H1 (cell line): ENCODE measurements around the gene HMCN2. TPM values are rescaled to one million over a fixed set of nuclear protein-coding genes. Genes with fewer than 3 reads are reported as not detected.

Source experiments
- CTCF ChIA-PET: fragments of 300-600 bp; sonication (Branson Sonifier 250); formaldehyde crosslinking; loops from one replicate; lab custom pipeline; 2021; ENCODE audit not compliant: partially characterized antibody; lab: Charles Lee
- POLR2A ChIA-PET: fragments of 300-600 bp; sonication (Branson Sonifier 250); formaldehyde crosslinking; loops from one replicate; lab custom pipeline; 2021; ENCODE audit warnings: inconsistent platforms; ENCODE audit not compliant: partially characterized antibody; lab: Charles Lee
- DNase-seq, 2 experiments: peaks; one replicate each; pipeline versions ENCODE4 v3.0.0 to v3.0.0-alpha.2; 2010 to 2022; ENCODE audit warnings: low spot score in 2 of 2, low read depth in 1 of 2, mixed read lengths in 1 of 2
- FAIRE-seq: peaks from 2 replicates; lab custom pipeline; 2011; peaks lifted over from hg19 to GRCh38; lab: Jason Lieb, UNC
- H2AFZ ChIP-seq: 2 replicates; pipeline ENCODE4 v1.8.1; 2012; ENCODE audit warnings: low read length, inconsistent platforms
- H2AK5ac ChIP-seq: 2 replicates; pipeline ENCODE4 v1.6.1; 2013; ENCODE audit warnings: low read depth, low read length
- H2BK120ac ChIP-seq: replicated peaks from 2 replicates; pipeline ENCODE3; 2013; ENCODE audit warnings: low read depth, low read length, inconsistent platforms
- H2BK12ac ChIP-seq: 2 replicates; pipeline ENCODE4 v1.6.1; 2013; ENCODE audit warnings: low read depth, low read length
- H2BK15ac ChIP-seq: 2 replicates; pipeline ENCODE4 v1.6.1; 2013; ENCODE audit warnings: low read length
- H2BK20ac ChIP-seq: 2 replicates; pipeline ENCODE4 v1.6.1; 2013; ENCODE audit warnings: low read length
- H2BK5ac ChIP-seq: 2 replicates; pipeline ENCODE4 v1.6.1; 2013; ENCODE audit warnings: low read depth, low read length
- H3K14ac ChIP-seq: 2 replicates; pipeline ENCODE4 v1.6.1; 2013; ENCODE audit warnings: inconsistent platforms; ENCODE audit not compliant: insufficient read length
- H3K18ac ChIP-seq: 2 replicates; pipeline ENCODE4 v1.6.1; 2013; ENCODE audit warnings: low read length; ENCODE audit errors: extremely low read depth
- H3K23ac ChIP-seq: 2 replicates; pipeline ENCODE4 v1.6.1; 2013; ENCODE audit warnings: inconsistent platforms; ENCODE audit not compliant: insufficient read length
- H3K23me2 ChIP-seq: 2 replicates; pipeline ENCODE4 v1.6.1; 2013; ENCODE audit warnings: low read depth, low read length
- H3K27ac ChIP-seq: 2 replicates; pipeline ENCODE4 v1.6.1; 2011; ENCODE audit warnings: low read depth, low read length, inconsistent platforms
- H3K27me3 ChIP-seq, 4 experiments: replicated peaks in 1 of 4; 1 replicate in 1 of 4; 2 replicates in 3 of 4; pipeline versions ENCODE4 v1.6.1 to v1.8.1; 2011 to 2013; ENCODE audit warnings: low read length in 3 of 4, mild to moderate bottlenecking in 3 of 4, inconsistent platforms in 2 of 4, mixed read lengths in 2 of 4, moderate library complexity in 1 of 4; ENCODE audit not compliant: control insufficient read depth in 3 of 4, insufficient read depth in 3 of 4; ENCODE audit errors: extremely low read depth in 1 of 4
- H3K36me3 ChIP-seq, 4 experiments: 2 replicates each; pipeline versions ENCODE4 v1.6.1 to v1.8.1; 2011 to 2013; ENCODE audit warnings: mild to moderate bottlenecking in 4 of 4, low read length in 3 of 4, moderate library complexity in 2 of 4, control low read depth in 1 of 4, inconsistent platforms in 1 of 4; ENCODE audit not compliant: insufficient read depth in 4 of 4, control insufficient read depth in 2 of 4
- H3K4ac ChIP-seq: replicated peaks from 2 replicates; pipeline ENCODE3; 2013; ENCODE audit warnings: low read length, low read depth, mixed read lengths, inconsistent platforms; ENCODE audit not compliant: insufficient read length
- H3K4me1 ChIP-seq, 4 experiments: replicated peaks in 1 of 4; 1 replicate in 1 of 4; 2 replicates in 3 of 4; pipeline versions ENCODE4 v1.6.1 to v1.8.1; 2011 to 2013; ENCODE audit warnings: low read length in 3 of 4, inconsistent platforms in 2 of 4, mixed read lengths in 1 of 4; ENCODE audit not compliant: insufficient read depth in 4 of 4, control insufficient read depth in 3 of 4
- H3K4me2 ChIP-seq, 2 experiments: 2 replicates each; pipeline versions ENCODE4 v1.6.1 to v1.8.1; 2011 to 2013; ENCODE audit warnings: low read depth in 2 of 2, low read length in 2 of 2, control low read depth in 1 of 2, inconsistent platforms in 1 of 2, mild to moderate bottlenecking in 1 of 2; ENCODE audit not compliant: insufficient read depth in 1 of 2
- H3K4me3 ChIP-seq, 4 experiments: fragments of 200-600, 300-600 bp in 1 of 4; sonication (generic), shearing (Covaris generic), sonication (Bioruptor Twin) in 1 of 4; 2 replicates each; pipeline versions ENCODE4 v1.5.1 to v1.8.1; 2011 to 2016; ENCODE audit warnings: low read length in 4 of 4, low read depth in 3 of 4, control low read depth in 2 of 4, inconsistent platforms in 2 of 4, mild to moderate bottlenecking in 2 of 4, mixed read lengths in 1 of 4, moderate library complexity in 1 of 4; ENCODE audit not compliant: insufficient read depth in 2 of 4; ENCODE audit errors: extremely low read depth in 1 of 4
- H3K56ac ChIP-seq: replicated peaks from 2 replicates; pipeline ENCODE3; 2013; ENCODE audit warnings: low read depth, mild to moderate bottlenecking, mixed read lengths, low read length, inconsistent platforms; ENCODE audit not compliant: insufficient read length
- H3K79me1 ChIP-seq: 2 replicates; pipeline ENCODE4 v1.6.1; 2013; ENCODE audit warnings: low read depth, low read length, control low read depth
- H3K79me2 ChIP-seq, 2 experiments: 2 replicates each; pipeline versions ENCODE4 v1.6.1 to v1.8.1; 2012 to 2013; ENCODE audit warnings: low read length in 2 of 2, mild to moderate bottlenecking in 2 of 2, inconsistent platforms in 1 of 2; ENCODE audit not compliant: insufficient read depth in 2 of 2, control insufficient read depth in 1 of 2
- H3K9ac ChIP-seq, 4 experiments: replicated peaks in 1 of 4; 1 replicate in 1 of 4; 2 replicates in 3 of 4; pipeline versions ENCODE4 v1.6.1 to v1.8.1; 2011 to 2013; ENCODE audit warnings: low read depth in 3 of 4, low read length in 3 of 4, control low read depth in 2 of 4, mild to moderate bottlenecking in 2 of 4, moderate library complexity in 2 of 4, inconsistent platforms in 1 of 4; ENCODE audit errors: extremely low read depth in 1 of 4
- H3K9me3 ChIP-seq, 2 experiments: 2 replicates each; pipeline versions ENCODE4 v1.6.1 to v1.8.1; 2012 to 2013; ENCODE audit warnings: mild to moderate bottlenecking in 2 of 2, moderate library complexity in 2 of 2, control low read depth in 1 of 2, inconsistent platforms in 1 of 2, low read depth in 1 of 2, low read length in 1 of 2, mixed read lengths in 1 of 2; ENCODE audit not compliant: insufficient read depth in 2 of 2
- H4K20me1 ChIP-seq, 2 experiments: replicated peaks in 1 of 2; 2 replicates each; pipeline versions ENCODE3 to v1.8.1; 2011 to 2013; ENCODE audit warnings: inconsistent platforms in 2 of 2, low read length in 2 of 2, mild to moderate bottlenecking in 1 of 2; ENCODE audit not compliant: insufficient read depth in 2 of 2, control insufficient read depth in 1 of 2
- H4K5ac ChIP-seq: 2 replicates; pipeline ENCODE4 v1.6.1; 2013; ENCODE audit warnings: low read length, low read depth, mixed read lengths, inconsistent platforms; ENCODE audit not compliant: insufficient read length
- H4K8ac ChIP-seq: 2 replicates; pipeline ENCODE4 v1.8.0; 2013; ENCODE audit warnings: mild to moderate bottlenecking, moderate library complexity, low read length, inconsistent platforms; ENCODE audit not compliant: insufficient read depth; ENCODE audit errors: extremely low read depth
- H4K91ac ChIP-seq: replicated peaks from 2 replicates; pipeline ENCODE3; 2013; ENCODE audit warnings: low read length, mixed read lengths, inconsistent platforms; ENCODE audit not compliant: insufficient read length
- BACH1 ChIP-seq: IDR thresholded peaks from 2 replicates; pipeline ENCODE4 v1.6.1; 2012; ENCODE audit warnings: low read length, improper control_type of control experiment
- BCL11A ChIP-seq, 2 experiments: IDR thresholded peaks; one replicate each; pipeline ENCODE4 v1.6.1; 2011; ENCODE audit warnings: low read depth in 2 of 2, low read length in 2 of 2, mild to moderate bottlenecking in 2 of 2
- CBX5 ChIP-seq: fragments of 300-800, 300-1000 bp; sonication (generic); IDR thresholded peaks from 2 replicates; pipeline ENCODE4 v1.7.1; 2016; ENCODE audit warnings: antibody characterized with exemption, low read length, low read depth
- CBX8 ChIP-seq: fragments of 300-800, 300-1000 bp; sonication (generic); IDR thresholded peaks from 2 replicates; pipeline ENCODE4 v1.7.1; 2016; ENCODE audit warnings: low read depth, low read length, borderline replicate concordance
- CEBPB ChIP-seq: IDR thresholded peaks from 2 replicates; pipeline ENCODE4 v1.6.1; 2012; ENCODE audit warnings: low read depth, low read length
- EGR1 ChIP-seq: IDR thresholded peaks from 2 replicates; pipeline ENCODE4 v1.6.1; 2011; ENCODE audit warnings: low read depth, low read length, borderline replicate concordance
- POLR2AphosphoS5 ChIP-seq: IDR thresholded peaks from 2 replicates; pipeline ENCODE4 v1.6.1; 2011; ENCODE audit warnings: low read depth, low read length
- RNF2 ChIP-seq: fragments of 200-900, 300-1000 bp; sonication (generic); IDR thresholded peaks from 2 replicates; pipeline ENCODE4 v1.7.1; 2016; ENCODE audit warnings: borderline replicate concordance, low read depth, mild to moderate bottlenecking, antibody characterized with exemption, low read length; ENCODE audit not compliant: poor library complexity, severe bottlenecking; ENCODE audit errors: missing control alignments
- SP1 ChIP-seq: IDR thresholded peaks from 2 replicates; pipeline ENCODE4 v1.6.1; 2011; ENCODE audit warnings: low read depth, low read length
- SP4 ChIP-seq: IDR thresholded peaks from 2 replicates; pipeline ENCODE4 v1.6.1; 2012; ENCODE audit warnings: low read length, inconsistent platforms
- TAF7 ChIP-seq: optimal IDR thresholded peaks from 2 replicates; pipeline ENCODE3; 2011; ENCODE audit warnings: low read depth, mild to moderate bottlenecking, inconsistent platforms, low read length, moderate library complexity, borderline replicate concordance
- TBP ChIP-seq: IDR thresholded peaks from 2 replicates; pipeline ENCODE4 v1.6.1; 2011; ENCODE audit warnings: low read depth, low read length, improper control_type of control experiment
- WGBS, 2 experiments: shearing (Covaris generic) in 1 of 2; methylation state at CpG; one replicate each; pipeline versions ENCODE4 v1.1.6 to v1.1.7; 2013 to 2015; ENCODE audit warnings: low lambda C conversion rate in 2 of 2, mixed read lengths in 2 of 2, inconsistent platforms in 1 of 2, low coverage in 1 of 2, missing lambda C conversion rate in 1 of 2; ENCODE audit not compliant: insufficient replicate concordance in 2 of 2, insufficient coverage in 1 of 2, insufficient read length in 1 of 2; ENCODE audit errors: extremely low coverage in 1 of 2, missing lambda C conversion rate in 1 of 2; 5-methylcytosine and 5-hydroxymethylcytosine counted together
- polyA plus RNA-seq, 7 experiments: library from polyadenylated mRNA; depleted of rRNA in 3 of 7; stranded (reverse) in 5 of 7; unstranded in 2 of 7; fragments of >200 nt in 5 of 7; fragments of 200-250 nt in 2 of 7; gene quantifications; 1 replicate in 5 of 7; 2 replicates in 1 of 7; 4 replicates in 1 of 7; pipeline versions ENCODE4 v1.2.1 to v1.2.3, GENCODE V29; 2011 to 2013; ENCODE audit warnings: missing spikeins in 2 of 7, mixed read lengths in 2 of 7
- total RNA-seq: library from RNA; stranded (reverse); fragmentation: NEBNext Ultra II Directional; extraction: Animal tissue kit (Norgen Biotek cat#: 25700); gene quantifications from 2 replicates; pipeline ENCODE4 v1.2.1, GENCODE V29; 2021

HMCN2 gene
- total and polyA plus RNA-seq, 2 of the 8 experiments (the other 6 are each of a cell fraction or from before 2014, with no cell fraction given): 5.0 to 9.1 TPM

- H2BK5ac ChIP-seq: no peak overlapping the region
- H3K79me2 ChIP-seq: no peaks in the 10 kb centered on the region
- H2BK20ac ChIP-seq: no peak overlapping the region
- H3K4me2 ChIP-seq: no peak overlapping the region
- TF ChIP-seq BACH1 (no peak), CBX8 (no peak), RNF2 (no peak), POLR2AphosphoS5 (no peak), SP1 (no peak), TAF7 (no peak), CEBPB (no peak), SP4 (no peak), EGR1 (no peak), BCL11A (IDR thresholded peaks at IDR 0.05; ENCODE audit: low read depth in 2 of 2, low read length in 2 of 2) (no peak), TBP (no peak), CBX5 (no peak)
- TF ChIP-seq, all 59 proteins: peak for 0
- H3K23ac ChIP-seq: no peak overlapping the region
- no peak overlapping the region for H4K91ac ChIP-seq
- WGBS, 2 experiments: 82% methylated on average over 8 of the region's 11 CpGs; no CpG with 5 or more reads in 1 of the 2 experiments
- ChIA-PET POLR2A (no interaction called here), CTCF (interaction anchor here (0.9 to 1.6 kb wide), 2 partner anchors 35 to 151 kb away, joined by 3 read pairs; no protein-coding TSS in a partner anchor)
- H4K20me1 ChIP-seq: no peaks in the 10 kb centered on the region
- no peaks in the 10 kb centered on the region for H3K27me3 ChIP-seq
- H3K4me3 ChIP-seq: no peak overlapping the region
- no peak overlapping the region for H2BK120ac ChIP-seq
- H3K14ac ChIP-seq: no peak overlapping the region
- no peak overlapping the region for H3K27ac ChIP-seq
- no peak overlapping the region for H2AFZ ChIP-seq
- H3K9ac ChIP-seq: no peak overlapping the region
- H3K56ac ChIP-seq: no peak overlapping the region
- no peak overlapping the region for H2BK15ac ChIP-seq
- FAIRE-seq (no peak), DNase-seq (no peak)
- no peaks in the 10 kb centered on the region for H3K23me2 ChIP-seq
- no peaks in the 10 kb centered on the region for H3K9me3 ChIP-seq
- no peak overlapping the region for H2BK12ac ChIP-seq
- no peak overlapping the region for H3K4ac ChIP-seq
- H4K5ac ChIP-seq: no peak overlapping the region
- no peak overlapping the region for H4K8ac ChIP-seq
- H2AK5ac ChIP-seq: no peak overlapping the region
- no peak overlapping the region for H3K18ac ChIP-seq
- no peaks in the 10 kb centered on the region for H3K79me1 ChIP-seq
- H3K4me1 ChIP-seq: peaks cover 0 to 5% (median 0%) of the 10 kb centered on the region in 4 experiments; a peak in 1 of 7 replicates
- no peaks in the 10 kb centered on the region; a peak in 1 of 8 replicates for H3K36me3 ChIP-seq
Observed at GRCh38 chr9:130394320-130394719, 128.8 kb downstream of the HMCN2 start.
